Activated CD8-positive, alpha-beta memory T cell treated with anti-CD3 and anti-CD28 coated beads for 24 hours (primary cell): Measurements from ENCODE around the gene CHRNA3.
"Not testable (repeated sequence)": the region's sequence is repeated elsewhere in the genome, so short reads cannot be mapped to it uniquely, and the experiment has no call there.

Experiments
- DNase-seq: peaks from one replicate; pipeline ENCODE4 v3.0.0-alpha.2; 2020

CHRNA3 gene

DNA sequence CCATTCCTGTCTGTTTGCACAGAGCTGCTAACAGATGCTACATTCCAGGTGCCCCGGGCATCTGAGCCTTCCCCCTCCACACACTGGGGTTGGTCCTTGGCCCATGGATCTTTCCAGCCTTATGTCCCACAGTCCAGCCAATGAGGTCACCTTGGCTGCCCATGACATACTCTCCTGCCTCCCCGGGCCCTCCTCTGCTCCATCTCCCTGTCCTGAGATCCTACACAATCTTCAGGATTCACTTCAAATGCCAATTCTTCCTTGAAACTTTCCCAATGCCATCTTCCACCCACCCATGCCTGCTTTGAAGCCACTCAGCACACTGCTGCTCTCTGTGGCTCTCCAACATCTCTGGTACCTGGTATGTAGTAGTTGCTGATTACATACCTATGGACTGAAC, 4.3 kb downstream of the CHRNA3 start:
- DNase-seq, result peak; percentile 35

DNA sequence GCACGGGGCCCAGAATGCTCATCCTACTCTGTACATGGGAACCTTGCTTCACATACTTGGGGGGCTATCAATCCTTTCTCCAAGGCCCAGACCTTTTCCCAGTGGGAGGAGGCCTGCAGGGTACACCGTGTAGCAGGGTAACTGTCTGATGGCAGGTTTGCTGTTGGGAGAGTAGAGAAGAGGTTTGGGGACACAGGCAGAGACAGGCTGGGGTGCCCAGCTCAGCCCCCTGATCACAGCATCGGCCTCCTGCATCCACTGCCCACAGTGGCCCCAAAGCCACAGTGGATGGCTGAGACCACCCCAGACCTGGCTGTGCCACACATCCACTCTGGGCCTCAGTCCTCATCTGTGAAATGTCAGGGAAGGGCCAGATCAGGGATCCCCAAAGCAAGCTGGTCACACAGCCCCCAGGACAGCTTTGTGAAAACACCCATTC, 5.6 kb downstream of the CHRNA3 start:
- no peak for DNase-seq

DNA sequence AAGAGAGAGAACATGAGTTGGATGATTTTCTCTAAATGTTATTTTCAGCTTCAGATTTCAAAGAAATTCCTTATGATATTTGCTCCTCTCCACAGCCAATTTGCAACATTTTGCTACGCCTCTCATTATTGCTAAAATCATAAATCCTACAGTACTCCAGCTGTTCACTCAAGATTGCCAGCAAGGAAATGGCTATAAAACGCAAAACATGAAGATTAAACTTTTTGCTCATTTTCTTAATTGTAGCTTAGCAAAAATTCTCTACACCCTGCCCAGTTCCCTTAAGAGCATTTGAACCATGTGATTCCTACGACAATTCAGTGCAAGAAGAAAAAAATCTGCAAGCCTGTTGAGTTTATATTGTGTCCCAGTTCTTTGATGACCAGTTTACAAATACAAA, 6.8 kb downstream of the CHRNA3 start:
- DNase-seq, result no peak

DNA sequence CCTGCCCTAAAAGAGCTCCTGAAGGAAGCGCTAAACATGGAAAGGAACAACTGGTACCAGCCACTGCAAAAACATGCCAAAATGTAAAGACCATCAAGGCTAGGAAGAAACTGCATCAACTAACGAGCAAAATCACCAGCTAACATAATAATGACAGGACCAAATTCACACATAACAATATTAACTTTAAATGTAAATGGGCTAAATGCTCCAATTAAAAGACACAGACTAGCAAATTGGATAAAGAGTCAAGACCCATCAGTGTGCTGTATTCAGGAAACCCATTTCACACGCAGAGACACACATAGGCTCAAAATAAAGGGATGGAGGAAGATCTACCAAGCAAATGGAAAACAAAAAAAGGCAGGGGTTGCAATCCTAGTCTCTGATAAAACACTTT, 11.2 kb downstream of the CHRNA3 start:
- DNase-seq, result not testable (repeated sequence)

DNA sequence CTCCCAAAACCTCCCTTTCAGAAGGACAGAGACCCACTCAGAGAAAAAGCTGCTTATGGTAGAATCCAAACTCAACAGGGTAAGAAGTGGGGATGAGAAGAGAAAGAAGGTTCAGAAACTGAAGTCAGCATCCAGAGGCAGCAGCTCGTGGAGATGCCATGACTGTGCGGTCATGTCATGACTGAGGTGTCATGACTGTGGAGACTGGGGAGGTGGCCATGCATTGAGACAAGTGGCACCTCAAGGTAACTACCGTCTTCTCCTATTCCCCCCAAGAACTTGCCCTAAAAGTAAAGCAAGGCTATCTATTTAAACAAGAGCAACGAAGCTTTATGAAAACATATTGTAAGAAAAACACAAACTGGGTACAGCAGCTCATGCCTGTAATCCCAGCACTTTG, 15.1 kb downstream of the CHRNA3 start:
- no peak for DNase-seq

DNA sequence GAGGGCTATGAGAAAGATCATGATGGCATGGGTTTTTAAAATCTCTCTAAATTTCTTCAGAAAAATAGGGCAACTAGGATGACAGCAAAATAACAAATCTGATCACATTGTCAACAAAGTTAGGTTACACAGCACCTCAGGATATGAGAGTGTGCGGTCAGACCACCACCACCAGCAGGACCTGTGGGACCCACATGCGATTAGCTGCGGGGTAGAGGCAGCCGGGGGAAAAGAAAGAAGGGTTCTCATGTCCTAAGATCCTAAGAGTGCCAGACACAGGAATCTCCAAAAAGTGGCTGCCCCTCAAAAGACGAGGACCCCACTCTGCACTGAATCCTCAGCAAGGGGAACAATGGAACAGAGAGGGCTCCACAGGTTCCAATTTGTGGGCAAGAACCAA, 15.6 kb downstream of the CHRNA3 start:
- no peak for DNase-seq

DNA sequence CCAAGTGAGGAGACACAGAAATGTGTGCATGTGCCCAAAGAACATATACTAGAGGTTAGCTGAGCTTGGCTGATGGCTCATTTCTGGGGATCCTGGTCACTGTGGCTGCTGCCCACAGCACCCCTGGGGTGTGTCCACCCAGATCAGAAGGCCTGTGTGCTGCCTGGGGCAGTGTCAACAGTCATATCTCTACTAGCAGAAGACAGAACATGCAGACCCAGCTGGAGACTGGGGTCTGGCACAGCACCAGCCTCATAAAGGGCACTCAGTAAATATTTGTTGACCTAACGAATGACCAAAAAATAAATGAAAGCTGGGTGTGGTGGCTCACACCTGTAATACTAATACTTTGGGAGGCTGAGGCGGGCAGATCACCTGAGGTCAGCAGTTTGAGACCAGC, 16.4 kb downstream of the CHRNA3 start:
- no peak for DNase-seq

DNA sequence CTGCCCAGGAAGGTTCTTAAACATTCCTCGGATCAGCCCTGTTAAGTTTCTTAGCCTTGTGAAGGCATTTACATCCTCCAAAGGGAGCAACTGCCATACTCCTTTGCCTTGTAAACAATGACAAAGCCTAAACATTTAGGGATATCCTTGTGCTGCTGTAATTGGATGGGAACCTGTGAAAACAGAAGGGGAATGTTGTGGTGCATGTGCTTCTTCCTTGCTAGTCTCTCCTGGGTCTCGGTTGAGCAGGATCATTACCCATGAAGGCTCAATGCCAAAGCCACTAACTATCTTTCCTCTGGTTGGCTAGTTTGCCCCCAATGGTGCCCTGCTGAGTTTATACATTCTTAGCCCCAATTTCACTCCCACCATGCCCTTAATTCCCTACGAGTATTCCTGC, 17.3 kb downstream of the CHRNA3 start:
- no peak for DNase-seq

DNA sequence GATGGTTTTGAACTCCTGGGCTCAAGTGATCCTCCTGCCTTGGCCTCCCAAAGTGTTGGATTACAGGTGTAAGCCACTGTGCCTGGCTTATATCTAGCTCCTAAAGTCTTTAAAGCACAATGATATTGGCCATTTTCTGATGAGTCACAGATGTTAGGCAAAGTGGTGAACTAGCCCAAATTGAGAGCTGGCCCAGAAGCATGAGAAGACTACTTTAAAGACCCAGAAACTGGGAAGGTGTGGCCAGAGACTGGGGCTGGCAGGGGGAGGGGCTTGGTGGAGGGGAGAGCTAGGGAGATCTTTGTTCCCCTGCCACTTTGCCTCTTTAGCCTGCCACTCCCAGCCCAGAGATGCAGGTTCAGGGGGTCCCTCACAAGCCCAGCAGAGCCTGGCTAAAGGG, 21.6 kb downstream of the CHRNA3 start:
- DNase-seq, result no peak

DNA sequence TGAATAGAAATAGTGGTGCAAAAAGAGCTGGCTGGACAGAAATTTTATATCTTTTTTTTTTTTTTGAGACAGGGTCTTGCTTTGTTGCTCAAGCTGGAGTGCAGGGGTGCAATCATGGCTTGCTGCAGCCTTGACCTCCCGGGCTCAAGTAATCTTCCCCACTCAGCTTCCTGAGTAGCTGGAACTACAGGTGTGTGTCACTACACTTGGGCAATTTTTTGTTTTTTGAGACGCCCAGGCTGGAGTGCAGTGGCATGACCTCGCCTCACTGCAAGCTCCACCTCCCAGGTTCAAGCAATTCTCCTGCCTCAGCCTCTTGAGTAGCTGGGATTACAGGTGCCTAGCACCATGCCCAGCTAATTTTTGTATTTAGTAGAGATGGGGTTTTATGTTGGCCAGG, 22.4 kb downstream of the CHRNA3 start:
- DNase-seq, result no peak

DNA sequence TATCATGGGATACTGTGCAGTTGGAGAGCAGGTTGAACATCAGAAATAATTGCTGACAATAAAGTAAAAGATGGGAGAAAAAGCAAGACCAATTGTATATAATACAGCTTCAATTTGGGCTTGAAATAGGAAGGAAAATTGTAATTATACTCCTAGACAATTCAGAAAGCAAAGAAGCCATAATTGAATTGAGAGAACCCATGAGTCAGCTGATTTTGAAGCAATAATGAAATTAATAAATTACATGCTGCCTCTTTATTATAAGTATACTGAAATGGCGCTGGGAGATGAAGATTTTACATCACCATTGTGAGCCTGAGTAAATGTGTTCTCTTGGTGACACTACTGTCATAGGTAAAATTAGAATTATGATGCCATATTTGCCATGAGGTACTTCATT, 23.2 kb downstream of the CHRNA3 start:
- DNase-seq, result no peak

DNA sequence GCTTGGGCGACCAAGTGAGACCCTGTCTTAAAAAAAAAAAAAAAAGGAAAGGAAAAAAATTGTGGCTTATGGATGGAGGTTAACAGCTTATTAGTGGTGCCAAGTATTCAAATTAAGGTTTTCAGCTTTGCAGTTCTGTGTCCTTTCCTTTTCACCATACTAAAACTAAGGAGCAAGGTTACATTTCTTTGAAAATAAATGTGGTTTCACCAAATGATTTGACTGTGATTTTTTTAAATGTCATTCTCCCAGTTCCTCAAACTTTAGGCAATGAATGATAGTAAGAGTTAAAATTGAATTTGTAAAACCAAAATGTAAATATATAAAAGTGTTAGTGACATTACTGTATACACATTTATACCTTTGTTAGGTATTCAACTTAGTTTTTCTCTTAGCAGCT, 45.9 kb downstream of the CHRNA3 start:
- DNase-seq, result no peak

DNA sequence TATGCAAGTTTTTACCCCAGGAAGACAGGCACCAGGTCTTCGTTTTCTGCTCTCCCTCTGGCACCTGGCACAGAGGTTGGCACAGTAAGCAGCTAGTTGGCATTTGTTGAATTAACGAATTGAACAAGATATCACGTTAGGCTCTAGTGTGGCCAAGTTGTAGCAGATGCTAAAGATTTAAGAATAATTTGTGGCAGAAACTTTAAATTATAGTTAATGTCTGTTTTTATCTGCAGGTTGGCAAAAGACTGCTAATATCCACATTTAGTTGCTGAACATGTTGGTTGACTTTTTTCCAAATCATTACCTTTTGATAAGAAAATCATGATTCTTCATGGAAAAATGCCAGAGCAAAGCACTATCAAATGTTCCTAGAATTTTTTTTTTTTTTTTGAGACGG, 47.4 kb downstream of the CHRNA3 start:
- DNase-seq, result no peak

DNA sequence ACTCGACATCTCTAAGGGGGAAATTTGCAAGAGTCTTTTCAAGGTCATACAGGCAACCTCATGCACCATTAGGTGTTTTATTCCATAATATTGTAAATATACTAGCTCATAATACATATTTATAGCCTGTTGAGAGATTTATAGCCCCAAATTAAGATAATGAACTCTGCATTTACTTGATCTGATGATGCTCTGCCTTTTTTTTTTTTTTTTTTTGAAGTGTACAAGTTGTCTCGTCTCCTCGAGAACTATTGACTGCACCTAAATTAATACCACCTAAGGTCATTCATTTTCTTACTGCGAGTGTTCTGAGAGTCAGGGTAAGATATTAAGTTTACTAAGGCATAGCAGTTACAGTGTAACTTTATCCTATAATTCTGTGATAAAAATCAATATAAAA, 49.4 kb downstream of the CHRNA3 start:
- no peak for DNase-seq

DNA sequence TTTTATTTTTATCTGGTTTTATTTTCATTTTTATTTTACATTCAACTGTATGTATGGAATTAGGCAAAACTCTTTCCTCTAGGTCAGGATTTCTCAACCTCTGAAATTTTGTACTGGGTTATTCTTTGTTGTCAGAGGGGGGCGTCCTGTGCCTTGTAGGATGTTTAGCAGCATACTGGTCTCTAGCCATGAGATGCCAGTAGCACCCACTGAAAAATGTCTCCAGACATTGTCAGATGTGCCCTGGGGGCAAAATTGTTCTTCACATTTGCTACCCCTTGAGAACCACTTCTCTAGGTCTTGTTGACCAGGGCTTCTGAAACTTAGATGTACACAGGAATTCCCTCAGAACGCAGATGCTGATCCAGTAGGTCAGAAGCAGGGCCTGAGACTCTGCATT, 50.1 kb downstream of the CHRNA3 start:
- no peak for DNase-seq

DNA sequence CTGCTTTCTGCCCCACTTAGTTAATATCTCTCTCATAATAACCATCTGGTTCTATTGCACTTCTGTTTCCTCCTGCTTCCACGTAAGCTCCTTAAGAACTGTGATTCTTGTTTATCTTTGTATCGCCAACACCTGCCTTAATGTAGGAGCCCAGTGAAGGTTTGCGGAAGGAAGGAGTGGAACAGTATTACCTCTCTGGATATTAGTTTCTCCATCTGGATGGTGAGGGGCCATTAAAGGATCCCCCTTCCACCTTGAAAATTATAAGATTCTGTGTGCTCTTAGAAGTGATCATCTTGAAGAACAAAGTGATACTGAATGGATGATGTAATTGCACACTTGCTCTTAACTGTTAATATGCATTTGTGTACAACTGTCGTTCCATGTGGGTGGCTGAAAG, 53.3 kb downstream of the CHRNA3 start:
- no peak for DNase-seq

DNA sequence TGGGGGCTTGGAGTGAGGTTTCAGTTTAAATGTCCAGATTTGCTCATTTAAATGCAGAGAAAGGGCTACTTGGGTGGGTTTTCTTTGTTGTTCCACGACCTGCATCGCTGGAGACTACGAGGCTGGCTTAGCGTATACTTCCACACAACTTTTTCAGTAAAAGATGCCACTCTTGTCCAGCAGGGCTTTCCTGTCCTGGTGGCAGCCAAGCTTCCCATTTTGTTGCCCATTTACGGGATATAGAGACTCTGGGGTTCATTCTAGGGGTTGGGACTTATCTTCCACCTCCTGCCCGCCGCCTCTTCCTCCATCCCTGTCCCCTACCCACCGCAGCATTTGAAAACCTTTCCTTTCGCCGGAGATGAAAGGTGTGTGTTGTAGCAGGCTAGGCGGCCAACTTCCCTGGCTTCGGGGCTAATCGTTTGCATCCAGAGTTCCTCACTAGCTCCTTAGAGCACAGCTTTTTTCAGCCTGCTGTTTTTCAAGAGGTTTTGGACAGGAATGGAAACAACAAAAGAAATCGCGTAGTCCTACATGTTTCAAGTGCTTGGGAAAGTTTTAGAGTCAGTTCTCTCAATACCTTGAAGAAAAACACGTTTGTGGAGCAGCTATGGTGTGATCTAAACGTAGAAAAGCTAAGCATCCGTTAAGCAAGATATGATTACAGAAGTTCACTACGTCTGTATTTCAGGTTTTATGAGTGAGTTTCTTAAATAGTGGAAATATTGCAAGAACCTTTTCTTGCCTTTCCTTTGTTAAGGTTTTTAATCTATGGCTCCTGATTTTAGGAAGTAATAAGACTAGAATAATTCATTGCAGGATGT, 54.6 kb downstream of the CHRNA3 start:
- DNase-seq, result peak; percentile 60

DNA sequence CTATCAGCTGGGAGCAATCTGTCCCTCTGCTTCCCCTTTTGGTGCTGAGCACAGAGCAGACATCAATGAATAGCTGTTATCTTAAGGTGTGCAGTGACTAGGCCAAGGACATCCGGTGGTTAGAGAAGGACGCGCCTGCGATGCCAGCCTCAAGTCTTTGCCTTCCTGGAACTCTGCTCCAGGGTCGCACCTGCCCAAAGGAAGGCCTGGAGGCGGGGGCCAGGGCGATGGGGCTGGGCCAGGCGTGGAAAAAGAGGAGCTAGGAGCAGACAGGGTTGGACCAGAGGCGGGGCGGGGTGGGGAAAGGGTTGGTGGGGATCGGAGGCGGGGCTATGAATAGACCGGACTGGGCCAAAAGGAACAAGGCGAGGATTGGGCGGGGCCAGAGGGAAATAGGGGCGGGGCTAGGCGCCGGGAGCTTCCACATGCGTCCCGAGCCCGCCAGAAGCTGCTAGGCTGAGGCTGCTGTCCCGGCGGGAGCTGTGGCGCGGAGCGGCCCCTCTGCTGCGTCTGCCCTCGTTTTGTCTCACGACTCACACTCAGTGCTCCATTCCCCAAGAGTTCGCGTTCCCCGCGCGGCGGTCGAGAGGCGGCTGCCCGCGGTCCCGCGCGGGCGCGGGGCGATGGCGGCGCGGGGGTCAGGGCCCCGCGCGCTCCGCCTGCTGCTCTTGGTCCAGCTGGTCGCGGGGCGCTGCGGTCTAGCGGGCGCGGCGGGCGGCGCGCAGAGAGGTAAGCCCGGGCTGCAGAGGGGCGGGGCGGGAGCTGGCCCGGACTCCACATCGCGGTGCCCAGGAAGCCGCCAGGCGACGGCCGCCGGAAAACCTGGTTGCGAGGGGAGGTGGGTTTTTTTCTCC, 55.5 kb downstream of the CHRNA3 start, which contains the start of gene CHRNA5:
TSS of gene CHRNA5 (plus strand) at position 424 of the 854 bp plus-strand sequence. CDS start at position 624, 200 bp downstream.
- peak; percentile 92 for DNase-seq

DNA sequence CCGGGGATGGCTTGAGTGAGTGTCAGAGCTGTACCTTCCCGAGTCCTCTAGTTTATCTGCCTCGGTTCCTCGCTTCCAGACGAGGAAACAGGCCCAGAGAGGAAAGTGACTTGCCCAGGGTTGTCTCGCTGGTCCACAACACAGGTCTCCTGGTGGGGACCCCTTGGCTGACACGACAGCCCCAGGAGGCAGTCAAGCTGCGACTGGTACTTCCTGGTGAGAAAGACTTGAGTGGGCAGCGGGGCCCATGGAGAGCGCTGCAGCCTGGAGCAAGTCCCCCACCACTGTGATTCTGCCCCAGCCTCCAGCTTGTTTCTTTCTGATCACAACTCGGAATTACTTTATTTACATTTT, 56.1 kb downstream of the CHRNA3 start:
- no peak for DNase-seq

DNA sequence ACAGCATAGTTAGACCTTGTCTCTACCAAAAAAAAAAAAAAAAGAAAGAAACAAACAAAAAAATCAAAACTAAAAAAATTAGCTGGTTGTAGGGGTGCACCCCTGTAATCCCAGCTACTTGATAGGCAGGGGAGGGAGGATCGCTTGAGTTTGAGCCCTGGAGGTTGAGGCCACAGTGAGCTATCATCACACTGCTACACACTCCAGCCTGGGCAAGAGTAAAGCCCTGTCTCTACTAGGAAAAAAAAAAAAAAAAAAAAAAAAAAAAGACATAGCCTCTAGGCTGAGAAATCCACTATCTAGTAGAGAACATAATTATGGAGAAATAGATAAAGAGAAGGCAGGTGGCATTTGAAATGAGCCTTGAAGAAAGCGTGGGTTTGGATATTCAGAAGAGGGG, 57.7 kb downstream of the CHRNA3 start:
- no peak for DNase-seq

DNA sequence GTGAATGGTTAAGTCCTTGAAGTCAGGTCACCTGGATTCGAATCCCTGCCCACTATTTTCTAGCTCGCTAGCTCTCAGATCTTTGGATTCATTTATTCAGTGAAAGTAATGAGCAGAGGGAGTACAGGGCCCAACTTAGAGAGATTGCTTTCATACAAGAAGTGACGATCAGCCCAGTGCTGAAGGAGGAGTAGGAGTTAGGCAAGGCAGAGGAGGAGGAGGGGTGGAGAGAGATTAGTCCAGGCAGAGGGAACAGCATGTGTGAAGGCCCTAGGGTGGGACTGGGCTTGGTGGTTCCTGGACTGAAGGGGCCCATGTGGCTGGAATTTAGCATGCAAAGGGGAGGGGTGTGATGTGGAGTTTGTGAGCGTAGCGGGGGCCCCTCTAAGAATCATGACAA, 59.3 kb downstream of the CHRNA3 start:
- no peak for DNase-seq

DNA sequence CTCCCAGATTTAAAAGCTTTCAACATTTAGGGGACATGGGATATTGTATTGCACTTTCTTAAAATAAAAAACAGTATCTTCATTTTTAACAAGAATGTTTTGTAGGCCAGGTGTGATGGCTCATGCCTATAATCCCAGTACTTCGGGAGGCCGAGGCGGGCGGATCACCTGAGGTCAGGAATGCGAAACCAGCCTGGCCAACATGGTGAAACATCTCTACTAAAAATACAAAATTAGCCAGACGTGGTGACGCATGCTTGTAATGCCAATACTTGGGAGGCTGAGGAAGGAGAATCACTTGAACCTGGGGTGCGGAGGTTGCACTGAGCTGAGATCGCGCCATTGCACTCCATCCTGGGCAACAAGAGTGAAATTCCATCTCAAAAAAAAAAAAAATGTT, 60.6 kb downstream of the CHRNA3 start:
- not testable (repeated sequence) for DNase-seq

DNA sequence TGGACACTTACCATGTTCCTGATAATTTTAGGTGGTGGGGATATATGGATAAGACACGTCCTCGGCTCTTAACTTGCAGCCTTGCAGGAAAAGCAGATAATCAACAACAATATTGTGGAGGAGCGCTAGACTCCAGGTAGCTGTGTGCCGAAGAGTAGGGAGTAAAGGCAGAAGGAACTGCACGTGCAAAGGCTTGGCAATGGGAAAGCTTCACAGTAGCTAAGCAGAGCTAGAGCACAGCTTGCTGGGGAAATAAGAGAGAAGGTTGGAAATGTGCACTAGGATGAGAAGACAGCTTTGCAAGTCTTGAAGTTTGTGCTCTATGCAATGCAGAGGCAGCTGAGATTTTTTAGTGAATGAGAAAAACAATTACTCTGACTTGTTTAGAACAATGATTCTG, 68.2 kb downstream of the CHRNA3 start:
- DNase-seq, result no peak

DNA sequence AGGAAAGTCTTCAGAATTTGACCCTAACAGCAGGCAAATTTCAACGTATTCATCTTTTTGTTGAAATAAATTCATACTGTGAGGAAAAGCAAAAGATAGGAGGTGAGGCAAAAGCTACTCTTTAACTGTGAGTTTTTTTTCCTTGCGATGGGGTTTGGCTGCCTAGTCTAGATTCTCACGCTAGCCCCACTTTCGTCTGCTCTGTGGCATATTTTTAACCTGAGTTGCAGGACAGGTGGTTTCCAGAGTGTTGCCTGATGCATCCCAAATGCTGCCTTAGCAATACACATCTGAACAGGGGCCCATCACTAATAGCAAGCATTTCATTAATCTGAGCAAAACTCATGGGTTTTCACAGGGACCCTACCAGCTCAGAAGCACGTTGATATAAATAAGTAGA, 68.9 kb downstream of the CHRNA3 start:
- no peak for DNase-seq
